Natural killer cell (primary cell): Measurements from ENCODE around the gene GOT1. TPM values are rescaled to one million over a fixed set of nuclear protein-coding genes. Genes with fewer than 3 reads are reported as not detected.

Experiments
- ATAC-seq, 3 donors: fragments of 150-1000 bp in 2 of 3; fragments of 200-7000 bp in 1 of 3; cut with Tn5 transposase; 1 replicate in 1 of 3; 2 replicates in 2 of 3; pipeline ENCODE4 v1.10.0; 2021; ENCODE audit warnings: mild to moderate bottlenecking in 2 of 3, moderate library complexity in 2 of 3
- DNase-seq, 2 donors: peaks; one replicate each; pipeline versions ENCODE4 v3.0.0 to v3.0.0-alpha.2; 2013 to 2021; ENCODE audit warnings: mixed read lengths in 1 of 2
- H3K27ac ChIP-seq: one replicate; pipeline ENCODE4 v1.5.1; 2013; ENCODE audit warnings: mild to moderate bottlenecking, low read length
- H3K27me3 ChIP-seq: one replicate; pipeline ENCODE4 v1.6.1; 2013; ENCODE audit warnings: low read length; ENCODE audit not compliant: control insufficient read depth, insufficient read depth
- H3K36me3 ChIP-seq: one replicate; pipeline ENCODE4 v1.6.1; 2013; ENCODE audit warnings: low read length; ENCODE audit not compliant: control insufficient read depth, insufficient read depth
- H3K4me1 ChIP-seq: one replicate; pipeline ENCODE4 v1.6.1; 2013; ENCODE audit warnings: low read length; ENCODE audit not compliant: control insufficient read depth, insufficient read depth
- H3K4me3 ChIP-seq: one replicate; pipeline ENCODE4 v1.5.1; 2013; ENCODE audit warnings: low read length
- H3K9me3 ChIP-seq: one replicate; pipeline ENCODE4 v1.6.1; 2013; ENCODE audit warnings: low read length; ENCODE audit not compliant: control insufficient read depth, insufficient read depth
- H3K27ac Mint-ChIP-seq, 2 donors: one replicate each; pipeline ENCODE4 v1.8.0; 2022; ENCODE audit warnings: mild to moderate bottlenecking in 2 of 2, mixed read lengths in 2 of 2, moderate library complexity in 1 of 2
- H3K27me3 Mint-ChIP-seq, 2 donors: one replicate each; pipeline ENCODE4 v1.8.0; 2022; ENCODE audit warnings: low read depth in 2 of 2, mixed read lengths in 2 of 2
- H3K36me3 Mint-ChIP-seq: one replicate; pipeline ENCODE4 v1.8.0; 2022; ENCODE audit warnings: mixed read lengths
- H3K4me1 Mint-ChIP-seq, 2 donors: one replicate each; pipeline ENCODE4 v1.8.0; 2022; ENCODE audit warnings: mixed read lengths in 2 of 2
- H3K4me3 Mint-ChIP-seq: one replicate; pipeline ENCODE4 v1.8.0; 2022; ENCODE audit warnings: mild to moderate bottlenecking, moderate library complexity, mixed read lengths
- H3K9me3 Mint-ChIP-seq, 2 donors: one replicate each; pipeline ENCODE4 v1.8.0; 2022; ENCODE audit warnings: mixed read lengths in 2 of 2
- CTCF ChIP-seq: fragments of 200-600 bp; IDR thresholded peaks from one replicate; pipeline ENCODE4 v1.8.0; 2022; ENCODE audit warnings: antibody characterized with exemption
- WGBS: methylation state at CpG from one replicate; pipeline ENCODE4 v1.1.7; 2013; ENCODE audit warnings: missing lambda C conversion rate; ENCODE audit not compliant: insufficient coverage; 5-methylcytosine and 5-hydroxymethylcytosine counted together
- intact Hi-C: fragments of 100-400 bp; cut with micrococcal nuclease; formaldehyde crosslinking; loops from one replicate; pipeline ENCODE4 v1.14.2; 2022
- total RNA-seq, 4 donors: library from RNA; stranded (reverse); fragments of 120-200 nt in 1 of 4; gene quantifications; one replicate each; pipeline versions ENCODE4 v1.2.3 to v1.2.4, GENCODE V29; 2013 to 2022

Gene GOT1
- total RNA-seq = 10 to 100 TPM in 1 of 3 donors, 1 to 10 TPM in 2; 8.5 to 15.1 (median 8.5) TPM
- total RNA-seq (2013) = 9.7 TPM

GRCh38 chr10:99430451-99431189 lies at the start of gene GOT1:
Gene GOT1 (minus strand): TSS chr10:99430624. CDS start chr10:99430565, 59 bp downstream.
- Histone ChIP-seq H3K4me3 (peak within 1 kb of the TSS; percentile 70), H3K36me3 (no peaks in the 10 kb centered on the region), H3K4me1 (peaks cover 16% of the 10 kb centered on the region), H3K27me3 (no peaks in the 10 kb centered on the region), H3K9me3 (no peaks in the 10 kb centered on the region), H3K27ac (peak within 1 kb of the TSS; percentile 64)
- Mint-ChIP-seq H3K27me3 (no peaks in the 10 kb centered on the region), H3K4me1 (peaks cover 37 to 44% of the 10 kb centered on the region in 2 donors), H3K27ac (peak within 1 kb of the TSS; percentile 91 to 93), H3K36me3 (no peaks in the 10 kb centered on the region), H3K9me3 (no peaks in the 10 kb centered on the region), H3K4me3 (peak within 1 kb of the TSS; percentile 96)
- no peak for TF ChIP-seq CTCF
- DNase-seq (peak; percentile 88 to 97), ATAC-seq (peak; percentile 92 to 98 (median 93))
- intact Hi-C loops = loop anchor here (1.0 kb wide), 1 partner anchor 190 kb away; the partner anchor contains the start of gene SLC25A28
- WGBS = under 1% methylated on average over 59 of the region's 59 CpGs

- no peak overlapping the region for H3K27ac Mint-ChIP-seq
- no peaks in the 10 kb centered on the region for H3K36me3 Mint-ChIP-seq
Observed at GRCh38 chr10:99470327-99470726, 39.9 kb upstream of the GOT1 start.

GRCh38 chr10:99467236-99467999 lies 37.0 kb upstream of the GOT1 start:
- no peak for ATAC-seq
- WGBS = 89% methylated on average over 13 of the region's 14 CpGs
- H3K27me3 Mint-ChIP-seq = peaks cover 11 to 23% of the 10 kb centered on the region in 2 donors

More at GRCh38 chr10:99470327-99470726, 39.9 kb upstream of the GOT1 start:
- no peak overlapping the region for H3K4me3 ChIP-seq
- no peaks in the 10 kb centered on the region for H3K9me3 Mint-ChIP-seq
- no peaks in the 10 kb centered on the region for H3K4me1 Mint-ChIP-seq
- intact Hi-C loops = no loop called here
- TF ChIP-seq CTCF = no peak
- no peaks in the 10 kb centered on the region for H3K9me3 ChIP-seq
- 64% methylated on average over 4 of the region's 5 CpGs for WGBS
- H3K27me3 Mint-ChIP-seq = peaks cover 10 to 25% of the 10 kb centered on the region in 2 donors
- no peak overlapping the region for H3K4me3 Mint-ChIP-seq
- no peaks in the 10 kb centered on the region for H3K4me1 ChIP-seq
- DNase-seq (no peak), ATAC-seq (no peak)
- peaks cover 3% of the 10 kb centered on the region for H3K27me3 ChIP-seq
- no peak overlapping the region for H3K27ac ChIP-seq
- no peaks in the 10 kb centered on the region for H3K36me3 ChIP-seq

More at GRCh38 chr10:99467236-99467999, 37.0 kb upstream of the GOT1 start:
- no peak overlapping the region for H3K27ac ChIP-seq
- H3K36me3 ChIP-seq = no peaks in the 10 kb centered on the region
- H3K4me3 Mint-ChIP-seq = no peak overlapping the region
- H3K4me3 ChIP-seq = no peak overlapping the region
- H3K4me1 Mint-ChIP-seq = no peaks in the 10 kb centered on the region
- no peaks in the 10 kb centered on the region for H3K9me3 ChIP-seq
- H3K9me3 Mint-ChIP-seq = no peaks in the 10 kb centered on the region
- intact Hi-C loops = no loop called here
- no peaks in the 10 kb centered on the region for H3K4me1 ChIP-seq
- no peak for TF ChIP-seq CTCF
- no peaks in the 10 kb centered on the region for H3K36me3 Mint-ChIP-seq
- no peak overlapping the region for H3K27ac Mint-ChIP-seq
- DNase-seq = no peak
- peaks cover 3% of the 10 kb centered on the region for H3K27me3 ChIP-seq
